HepG2 (cell line): Measurements from ENCODE around the gene CCM2. TPM values are rescaled to one million over a fixed set of nuclear protein-coding genes. Genes with fewer than 3 reads are reported as not detected.

Experiments
- ATAC-seq: fragments of 200-7000 bp; cut with Tn5 transposase; 3 replicates; pipeline ENCODE4 v1.9.1; 2020; ENCODE audit warnings: mild to moderate bottlenecking, moderate library complexity
- BruUV-seq: library from RNA; stranded (reverse); fragments of 400-500 nt; replicated peaks from 2 replicates; lab custom pipeline; 2021; lab: Mats Ljungman, UMichigan
- CTCF ChIA-PET: fragments of 300-600 bp; formaldehyde crosslinking; extraction: SDS; loops from one replicate; lab custom pipeline; 2021; ENCODE audit warnings: low total read pairs, inconsistent platforms, low intra/inter-chr PET ratio; lab: Yijun Ruan, JAX
- POLR2A ChIA-PET: fragments of 350-600 bp; sonication (Branson Sonifier 250); formaldehyde crosslinking; loops from one replicate; lab custom pipeline; 2020; ENCODE audit warnings: antibody characterized with exemption, inconsistent platforms; lab: Yijun Ruan, JAX
- DNase-seq: peaks from one replicate; pipeline ENCODE4 v3.0.0-alpha.2; 2015; ENCODE audit warnings: low spot score
- FAIRE-seq: peaks from 3 replicates; lab custom pipeline; 2011; peaks lifted over from hg19 to GRCh38; lab: Jason Lieb, UNC
- H2AFZ ChIP-seq: one replicate; pipeline ENCODE4 v1.6.1; 2011; ENCODE audit warnings: low read length, inconsistent platforms
- H3K27ac ChIP-seq: fragments of 300-600 bp; 3 replicates; pipeline ENCODE4 v1.8.0; 2011; ENCODE audit warnings: mixed run types, mild to moderate bottlenecking, mixed read lengths, low read length, inconsistent platforms; ENCODE audit not compliant: insufficient read depth; ENCODE audit errors: extremely low read length
- H3K27me3 ChIP-seq, 2 experiments: fragments of 200-600 bp in 1 of 2; 2 replicates in 1 of 2; 3 replicates in 1 of 2; pipeline versions ENCODE4 v1.6.0 to v1.8.0; 2011; ENCODE audit warnings: low read length in 2 of 2, mild to moderate bottlenecking in 2 of 2, moderate library complexity in 2 of 2, inconsistent platforms in 1 of 2; ENCODE audit not compliant: insufficient read depth in 2 of 2, control insufficient read depth in 1 of 2
- H3K36me3 ChIP-seq, 2 experiments: fragments of 200-600 bp in 1 of 2; replicated peaks in 1 of 2; 2 replicates in 1 of 2; 3 replicates in 1 of 2; pipeline versions ENCODE4 v1.5.1 to v1.8.0; 2011; ENCODE audit warnings: low read length in 2 of 2, inconsistent platforms in 1 of 2; ENCODE audit not compliant: insufficient read depth in 2 of 2, control insufficient read depth in 1 of 2
- H3K4me1 ChIP-seq: 2 replicates; pipeline ENCODE4 v1.5.1; 2012; ENCODE audit warnings: low read length, inconsistent platforms; ENCODE audit not compliant: insufficient read depth
- H3K4me2 ChIP-seq: 2 replicates; pipeline ENCODE4 v1.6.0; 2011; ENCODE audit warnings: low read depth, low read length, inconsistent platforms
- H3K4me3 ChIP-seq, 3 experiments: fragments of 200-600 bp in 1 of 3; sonication (generic), shearing (Covaris generic) in 1 of 3; replicated peaks in 1 of 3; 2 replicates each; pipeline ENCODE4 v1.5.1; 2011 to 2016; ENCODE audit warnings: low read length in 3 of 3, inconsistent platforms in 2 of 3, low read depth in 2 of 3, mild to moderate bottlenecking in 2 of 3, control low read depth in 1 of 3, mixed read lengths in 1 of 3; ENCODE audit not compliant: insufficient read depth in 1 of 3
- H3K79me2 ChIP-seq: one replicate; pipeline ENCODE4 v1.6.1; 2011; ENCODE audit warnings: low read length, inconsistent platforms; ENCODE audit not compliant: insufficient read depth
- H3K9ac ChIP-seq: 2 replicates; pipeline ENCODE4 v1.6.0; 2011; ENCODE audit warnings: mild to moderate bottlenecking, low read depth, low read length, inconsistent platforms; ENCODE audit not compliant: insufficient read depth
- H3K9me3 ChIP-seq: 2 replicates; pipeline ENCODE4 v1.5.1; 2012; ENCODE audit warnings: mild to moderate bottlenecking, low read length
- H4K20me1 ChIP-seq: 2 replicates; pipeline ENCODE4 v1.6.0; 2011; ENCODE audit warnings: inconsistent platforms, mild to moderate bottlenecking, low read length, moderate library complexity; ENCODE audit not compliant: insufficient read depth
- CHD4 ChIP-seq: fragments of 200-600 bp; sonication (generic); IDR thresholded peaks from 2 replicates; pipeline ENCODE4 v1.7.0; 2017; ENCODE audit warnings: mild to moderate bottlenecking, low read length, borderline replicate concordance
- MED1 ChIP-seq: sonication (generic); formaldehyde crosslinking; IDR thresholded peaks from 2 replicates; pipeline ENCODE4 v1.4.0; 2020; ENCODE audit warnings: missing genetic modification reagents
- NR2F1 ChIP-seq, 2 experiments: fragments of 450-650 bp in 1 of 2; formaldehyde crosslinking in 1 of 2; IDR thresholded peaks; 2 replicates each; pipeline versions ENCODE4 v1.5.0 to v1.6.1; 2016 to 2020; ENCODE audit warnings: mild to moderate bottlenecking in 1 of 2, missing compliant biosample characterization in 1 of 2, missing genetic modification reagents in 1 of 2, moderate library complexity in 1 of 2
- SP2 ChIP-seq: sonication (generic); formaldehyde crosslinking; IDR thresholded peaks from 2 replicates; pipeline ENCODE4 v1.5.1; 2020; ENCODE audit warnings: mild to moderate bottlenecking, missing genetic modification reagents
- ZFP62 ChIP-seq: sonication (generic); formaldehyde crosslinking; IDR thresholded peaks from 2 replicates; pipeline ENCODE4 v1.4.0; 2020; ENCODE audit warnings: missing genetic modification reagents
- ZNF446 ChIP-seq: sonication (generic); formaldehyde crosslinking; IDR thresholded peaks from 2 replicates; pipeline ENCODE4 v1.5.0; 2020; ENCODE audit warnings: mild to moderate bottlenecking, missing genetic modification reagents
- WGBS: methylation state at CpG from one replicate; pipeline ENCODE4 v1.1.6; 2017; ENCODE audit warnings: low lambda C conversion rate; 5-methylcytosine and 5-hydroxymethylcytosine counted together
- in situ Hi-C: cut with HindIII; loops from 2 replicates; pipeline ENCODE4 v1.10.0; 2017; ENCODE audit warnings: low pct_unique_long_range_greater_than_20kb; ENCODE audit not compliant: extremely low pct_ligation_motif_present
- intact Hi-C: fragments of 100-400 bp; cut with micrococcal nuclease; formaldehyde crosslinking; loops from one replicate; pipeline ENCODE4 v1.10.0; 2022; ENCODE audit not compliant: unreplicated experiment
- polyA plus RNA-seq, 8 experiments: library from polyadenylated mRNA; depleted of rRNA in 3 of 8; stranded (reverse) in 7 of 8; unstranded in 1 of 8; fragments of >200 nt; fragmentation: Illumina TruSeq in 4 of 8; extraction: Trizol in 4 of 8; gene quantifications; 2 replicates each; pipeline versions ENCODE4 v1.2.1 to v1.2.3, GENCODE V29; 2011 to 2016; ENCODE audit warnings: low read depth in 4 of 8, missing spikeins in 1 of 8, mixed read lengths in 1 of 8; ENCODE audit not compliant: insufficient read depth in 1 of 8
- total RNA-seq, 5 experiments: library from RNA; depleted of rRNA; stranded (reverse); fragments of >200 nt; fragmentation: Illumina TruSeq; extraction: Trizol; gene quantifications; 2 replicates each; pipeline ENCODE4 v1.2.3, GENCODE V29; 2016; ENCODE audit warnings: low read depth in 1 of 5
- TF ChIP-seq, protein P1 (sequence below): sonication (generic); formaldehyde crosslinking; IDR thresholded peaks from 2 replicates; pipeline ENCODE4 v1.5.0; 2020; ENCODE audit warnings: missing genetic modification reagents
- TF ChIP-seq, protein P2 (sequence below): sonication (generic); formaldehyde crosslinking; conservative IDR thresholded peaks from 2 replicates; pipeline ENCODE4 v1.5.0; 2020; ENCODE audit warnings: missing genetic modification reagents
- TF ChIP-seq, protein P3 (sequence below): sonication (generic); formaldehyde crosslinking; conservative IDR thresholded peaks from 2 replicates; pipeline ENCODE4 v1.8.0; 2022; ENCODE audit warnings: mild to moderate bottlenecking, moderate library complexity, missing genetic modification reagents

The CCM2 gene
- total and polyA plus RNA-seq, 2 of the 13 experiments (the other 11 are each of a cell fraction or from before 2014, with no cell fraction given) = 13.7 to 15.8 TPM

DNA sequence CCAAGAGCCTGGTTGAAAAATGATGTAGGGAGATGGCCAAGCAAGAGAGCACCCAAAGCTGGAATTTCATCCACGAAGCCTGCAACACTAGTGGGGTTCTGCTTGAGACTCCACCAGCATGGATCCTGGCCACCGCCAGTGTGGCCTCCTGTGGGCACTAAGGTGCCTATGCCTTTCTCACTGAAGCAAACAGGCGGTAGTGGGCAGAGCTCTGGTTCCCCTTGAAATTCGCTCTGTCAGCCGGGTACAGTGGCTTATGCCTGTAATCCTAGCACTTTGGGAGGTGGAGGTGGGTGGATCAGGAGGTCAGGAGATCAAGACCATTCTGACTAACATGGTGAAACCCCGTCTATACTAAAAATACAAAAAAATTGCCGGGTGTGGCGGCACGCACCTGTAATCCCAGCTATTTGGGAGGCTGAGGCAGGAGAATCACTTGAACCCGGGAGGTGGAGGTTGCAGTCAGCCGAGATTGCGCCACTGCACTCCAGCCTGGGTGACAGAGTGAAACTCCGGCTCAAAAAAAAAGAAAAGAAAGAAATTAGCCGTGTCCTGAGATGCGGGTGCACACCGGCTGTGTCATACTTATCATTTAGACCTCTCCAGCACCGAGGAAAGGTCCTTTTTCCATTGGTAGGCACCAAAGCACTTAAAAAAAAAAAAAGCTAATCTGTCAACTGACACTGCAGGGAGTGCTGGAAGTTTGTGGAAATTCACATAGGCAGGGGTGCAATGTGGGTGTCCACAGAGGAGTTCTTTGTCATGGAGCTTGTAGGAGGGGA lies 28.3 kb downstream of the CCM2 start:
- POLR2A ChIA-PET = no interaction called here
- FAIRE-seq (no peak), ATAC-seq (no peak), DNase-seq (no peak)
- Histone ChIP-seq H3K9me3 (no peaks in the 10 kb centered on the region), H3K4me3 (no peak overlapping the region), H3K4me2 (no peak overlapping the region), H2AFZ (no peak overlapping the region), H3K36me3 (no peaks in the 10 kb centered on the region), H4K20me1 (no peaks in the 10 kb centered on the region), H3K27ac (no peak overlapping the region), H3K9ac (no peak overlapping the region), H3K79me2 (peaks cover 3% of the 10 kb centered on the region), H3K27me3 (no peaks in the 10 kb centered on the region), H3K4me1 (peaks cover 47% of the 10 kb centered on the region)
- intact Hi-C loops = no loop called here
- WGBS = 97% methylated on average over 17 of the region's 17 CpGs
- TF ChIP-seq MED1 (CRISPR knock-in tag) (no peak), NR2F1 (CRISPR knock-in tag; IDR thresholded peaks at IDR 0.05) (no peak), CHD4 (no peak), ZNF446 (no peak), ZFP62 (no peak), SP2 (CRISPR knock-in tag) (no peak)
- TF ChIP-seq, protein P1, sequence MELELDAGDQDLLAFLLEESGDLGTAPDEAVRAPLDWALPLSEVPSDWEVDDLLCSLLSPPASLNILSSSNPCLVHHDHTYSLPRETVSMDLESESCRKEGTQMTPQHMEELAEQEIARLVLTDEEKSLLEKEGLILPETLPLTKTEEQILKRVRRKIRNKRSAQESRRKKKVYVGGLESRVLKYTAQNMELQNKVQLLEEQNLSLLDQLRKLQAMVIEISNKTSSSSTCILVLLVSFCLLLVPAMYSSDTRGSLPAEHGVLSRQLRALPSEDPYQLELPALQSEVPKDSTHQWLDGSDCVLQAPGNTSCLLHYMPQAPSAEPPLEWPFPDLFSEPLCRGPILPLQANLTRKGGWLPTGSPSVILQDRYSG = no peak
- TF ChIP-seq, protein P2, sequence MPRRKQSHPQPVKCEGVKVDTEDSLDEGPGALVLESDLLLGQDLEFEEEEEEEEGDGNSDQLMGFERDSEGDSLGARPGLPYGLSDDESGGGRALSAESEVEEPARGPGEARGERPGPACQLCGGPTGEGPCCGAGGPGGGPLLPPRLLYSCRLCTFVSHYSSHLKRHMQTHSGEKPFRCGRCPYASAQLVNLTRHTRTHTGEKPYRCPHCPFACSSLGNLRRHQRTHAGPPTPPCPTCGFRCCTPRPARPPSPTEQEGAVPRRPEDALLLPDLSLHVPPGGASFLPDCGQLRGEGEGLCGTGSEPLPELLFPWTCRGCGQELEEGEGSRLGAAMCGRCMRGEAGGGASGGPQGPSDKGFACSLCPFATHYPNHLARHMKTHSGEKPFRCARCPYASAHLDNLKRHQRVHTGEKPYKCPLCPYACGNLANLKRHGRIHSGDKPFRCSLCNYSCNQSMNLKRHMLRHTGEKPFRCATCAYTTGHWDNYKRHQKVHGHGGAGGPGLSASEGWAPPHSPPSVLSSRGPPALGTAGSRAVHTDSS = no peak
- TF ChIP-seq, protein P3, sequence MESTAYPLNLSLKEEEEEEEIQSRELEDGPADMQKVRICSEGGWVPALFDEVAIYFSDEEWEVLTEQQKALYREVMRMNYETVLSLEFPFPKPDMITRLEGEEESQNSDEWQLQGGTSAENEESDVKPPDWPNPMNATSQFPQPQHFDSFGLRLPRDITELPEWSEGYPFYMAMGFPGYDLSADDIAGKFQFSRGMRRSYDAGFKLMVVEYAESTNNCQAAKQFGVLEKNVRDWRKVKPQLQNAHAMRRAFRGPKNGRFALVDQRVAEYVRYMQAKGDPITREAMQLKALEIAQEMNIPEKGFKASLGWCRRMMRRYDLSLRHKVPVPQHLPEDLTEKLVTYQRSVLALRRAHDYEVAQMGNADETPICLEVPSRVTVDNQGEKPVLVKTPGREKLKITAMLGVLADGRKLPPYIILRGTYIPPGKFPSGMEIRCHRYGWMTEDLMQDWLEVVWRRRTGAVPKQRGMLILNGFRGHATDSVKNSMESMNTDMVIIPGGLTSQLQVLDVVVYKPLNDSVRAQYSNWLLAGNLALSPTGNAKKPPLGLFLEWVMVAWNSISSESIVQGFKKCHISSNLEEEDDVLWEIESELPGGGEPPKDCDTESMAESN (CRISPR knock-in tag) = no peak
- in situ Hi-C loops = no loop called here
- BruUV-seq = no TSS peak
- CTCF ChIA-PET = no interaction called here
